H1 (cell line): Measurements from ENCODE around the gene KCNK2. TPM values are rescaled to one million over a fixed set of nuclear protein-coding genes. Genes with fewer than 3 reads are reported as not detected.

Source experiments
- ASH2L ChIP-seq: fragments of 200-600, 300-600 bp; sonication (generic); IDR thresholded peaks from one replicate; pipeline ENCODE4 v1.7.1; 2017; ENCODE audit warnings: low read length
- polyA plus RNA-seq, 7 experiments: library from polyadenylated mRNA; depleted of rRNA in 3 of 7; stranded (reverse) in 5 of 7; unstranded in 2 of 7; fragments of >200 nt in 5 of 7; fragments of 200-250 nt in 2 of 7; gene quantifications; 1 replicate in 5 of 7; 2 replicates in 1 of 7; 4 replicates in 1 of 7; pipeline versions ENCODE4 v1.2.1 to v1.2.3, GENCODE V29; 2011 to 2013; ENCODE audit warnings: missing spikeins in 2 of 7, mixed read lengths in 2 of 7
- total RNA-seq: library from RNA; stranded (reverse); fragmentation: NEBNext Ultra II Directional; extraction: Animal tissue kit (Norgen Biotek cat#: 25700); gene quantifications from 2 replicates; pipeline ENCODE4 v1.2.1, GENCODE V29; 2021

Gene KCNK2
- total and polyA plus RNA-seq, 2 of the 8 experiments (the other 6 are each of a cell fraction or from before 2014, with no cell fraction given) = 0.59 to 1.2 TPM

- no peak for TF ChIP-seq ASH2L
These were observed 127.6 kb downstream of the KCNK2 start (continued) for GRCh38 chr1:215210167-215210566.
